NB4 (cell line): ENCODE measurements around the gene EHD2.

Source experiments
- CTCF ChIP-seq: IDR thresholded peaks from one replicate; pipeline ENCODE4 v1.5.1; 2012; ENCODE audit warnings: low read depth, low read length
- MAX ChIP-seq: IDR thresholded peaks from 2 replicates; pipeline ENCODE4 v1.6.1; 2011; ENCODE audit warnings: low read depth, low read length
- MYC ChIP-seq: IDR thresholded peaks from 2 replicates; pipeline ENCODE4 v1.6.1; 2011; ENCODE audit warnings: low read depth, low read length
- POLR2A ChIP-seq: IDR thresholded peaks from 2 replicates; pipeline ENCODE4 v1.6.1; 2011; ENCODE audit warnings: mild to moderate bottlenecking; ENCODE audit not compliant: insufficient read length; ENCODE audit errors: extremely low read depth

- TF ChIP-seq CTCF, result no peak
- no peak for TF ChIP-seq POLR2A
- no peak for TF ChIP-seq MAX
- TF ChIP-seq MYC, result no peak
Measured at GRCh38 chr19:47762151-47762550, 48.9 kb downstream of the EHD2 start.
